Measurements from ENCODE around the gene MYL12A. TPM values are rescaled to one million over a fixed set of nuclear protein-coding genes. Genes with fewer than 3 reads are reported as not detected.
"Not testable (repeated sequence)": the region's sequence is repeated elsewhere in the genome, so short reads cannot be mapped to it uniquely, and the experiment has no call there.

Gene MYL12A
- total RNA-seq = 49.9 TPM

GRCh38 chr18:3247240-3248061 is at the start of gene MYL12A:
Gene MYL12A, plus strand, starts transcription at chr18:3247801. Its CDS starts 5,447 bp downstream, at chr18:3253248.
- DNase-seq = peak; percentile 89

- DNase-seq = not testable (repeated sequence)
These were observed 49.2 kb upstream of the MYL12A start for GRCh38 chr18:3198260-3198860.

- DNase-seq = no peak
These were observed 47.5 kb upstream of the MYL12A start for GRCh38 chr18:3199942-3200645.

- DNase-seq = no peak
These were observed 42.4 kb upstream of the MYL12A start for GRCh38 chr18:3205239-3205638.

GRCh38 chr18:3207565-3207964 is 40.0 kb upstream of the MYL12A start:
- no peak for DNase-seq

- DNase-seq = no peak
These were observed 37.6 kb upstream of the MYL12A start for GRCh38 chr18:3209859-3210569.

GRCh38 chr18:3211236-3211992 is 36.2 kb upstream of the MYL12A start:
- DNase-seq = no peak

- DNase-seq = no peak
These were observed 34.9 kb upstream of the MYL12A start for GRCh38 chr18:3212657-3213056.

GRCh38 chr18:3213300-3214059 is 34.1 kb upstream of the MYL12A start:
- DNase-seq = no peak

- no peak for DNase-seq
These were observed 32.6 kb upstream of the MYL12A start for GRCh38 chr18:3214855-3215637.

- DNase-seq = no peak
These were observed 30.6 kb upstream of the MYL12A start for GRCh38 chr18:3216987-3217386.

GRCh38 chr18:3217948-3218647 is 29.5 kb upstream of the MYL12A start:
- no peak for DNase-seq

- DNase-seq = no peak
These were observed 28.8 kb upstream of the MYL12A start for GRCh38 chr18:3218819-3219218.

- no peak for DNase-seq
These were observed 28.4 kb upstream of the MYL12A start for GRCh38 chr18:3219241-3219630.

- no peak for DNase-seq
These were observed 27.8 kb upstream of the MYL12A start, which contains the start of gene MYOM1 for GRCh38 chr18:3219631-3220335. Gene MYOM1, minus strand, starts transcription at chr18:3219968. Its CDS starts 4,745 bp downstream, at chr18:3215223.

GRCh38 chr18:3220868-3221267 is 26.7 kb upstream of the MYL12A start:
- not testable (repeated sequence) for DNase-seq

- DNase-seq = no peak
These were observed 26.1 kb upstream of the MYL12A start for GRCh38 chr18:3221496-3221895.

- no peak for DNase-seq
These were observed 24.2 kb upstream of the MYL12A start for GRCh38 chr18:3223356-3223755.

- no peak for DNase-seq
These were observed 23.4 kb upstream of the MYL12A start for GRCh38 chr18:3224223-3224622.
